Superior temporal gyrus (tissue), 1 donor: ENCODE results near the gene DUOX1.

Experiments
- DNase-seq: peaks from one replicate; pipeline ENCODE4 v3.0.0-alpha.2; 2016; ENCODE audit errors: extremely low spot score

DUOX1 gene

DNA sequence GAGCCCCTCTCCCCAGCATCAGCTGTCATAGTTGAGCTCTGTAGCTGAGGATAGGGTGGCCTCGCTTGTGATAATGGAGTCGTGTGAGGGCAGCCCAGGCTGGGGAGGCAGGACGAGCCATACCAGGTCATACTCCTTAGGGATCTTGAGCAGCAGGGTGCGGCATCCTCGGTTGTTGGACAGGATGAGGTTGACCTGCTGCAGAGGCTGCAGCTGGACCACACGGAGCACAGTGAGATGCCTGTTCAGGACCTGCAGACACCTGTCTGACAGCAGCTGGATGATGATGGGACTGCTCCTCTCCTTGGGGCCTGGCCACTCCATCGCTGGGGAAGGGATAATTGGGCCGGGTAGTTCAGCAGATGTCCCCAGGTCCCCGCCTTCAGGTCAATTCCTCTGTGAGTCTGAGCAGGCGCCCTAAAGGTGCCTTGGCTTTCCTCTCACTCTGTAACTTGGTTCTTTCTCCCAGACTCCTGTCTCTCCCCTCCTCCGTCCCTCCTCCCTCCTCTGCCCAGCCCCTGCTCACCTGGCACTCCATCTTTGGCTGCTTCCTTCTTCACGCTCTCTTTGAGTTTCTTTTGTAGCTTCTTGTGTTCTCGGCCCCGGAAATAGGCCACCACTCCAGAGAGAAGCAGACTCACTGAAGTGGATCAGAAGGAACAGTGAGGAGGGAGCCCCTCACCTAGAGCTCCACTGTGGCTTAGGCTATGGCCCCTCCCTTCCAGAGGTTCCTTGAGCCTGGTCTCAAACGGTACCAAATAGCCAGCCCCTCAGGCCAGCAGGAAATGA lies 23.6 kb upstream of the DUOX1 start:
- DNase-seq, result no peak

DNA sequence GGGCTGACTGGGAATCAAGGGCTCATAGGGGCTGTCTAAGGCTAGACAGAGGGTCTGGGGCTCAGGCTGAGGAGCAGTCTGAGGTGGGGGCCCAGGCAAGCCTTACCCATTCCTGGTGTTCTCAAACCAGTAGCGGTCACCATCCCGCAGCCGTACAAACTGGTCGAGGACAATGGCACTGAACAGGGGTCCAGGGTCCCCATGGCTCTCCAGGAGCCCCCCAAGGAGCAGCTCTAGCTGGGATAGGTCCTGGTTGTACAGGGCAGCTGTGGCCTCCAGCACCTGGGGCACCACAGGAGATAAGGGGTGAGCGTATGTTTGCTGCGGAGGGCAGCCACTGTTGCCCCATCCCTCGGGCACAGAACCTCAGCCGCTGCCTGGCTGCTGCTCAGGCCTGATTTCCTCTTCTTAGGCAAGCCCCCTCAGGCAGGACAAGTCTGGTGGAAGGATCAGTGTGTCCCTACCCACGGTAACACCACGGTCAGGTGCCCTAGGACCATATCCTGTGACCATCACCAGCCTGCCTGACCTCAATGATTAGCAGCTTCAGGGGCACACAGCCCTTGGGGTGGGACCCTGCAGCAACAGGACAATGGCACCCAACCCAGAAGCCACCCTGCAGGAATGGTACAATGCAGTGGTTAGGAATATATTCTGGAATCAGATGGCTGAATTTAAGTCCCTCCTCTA lies 21.7 kb upstream of the DUOX1 start:
- DNase-seq, result no peak

DNA sequence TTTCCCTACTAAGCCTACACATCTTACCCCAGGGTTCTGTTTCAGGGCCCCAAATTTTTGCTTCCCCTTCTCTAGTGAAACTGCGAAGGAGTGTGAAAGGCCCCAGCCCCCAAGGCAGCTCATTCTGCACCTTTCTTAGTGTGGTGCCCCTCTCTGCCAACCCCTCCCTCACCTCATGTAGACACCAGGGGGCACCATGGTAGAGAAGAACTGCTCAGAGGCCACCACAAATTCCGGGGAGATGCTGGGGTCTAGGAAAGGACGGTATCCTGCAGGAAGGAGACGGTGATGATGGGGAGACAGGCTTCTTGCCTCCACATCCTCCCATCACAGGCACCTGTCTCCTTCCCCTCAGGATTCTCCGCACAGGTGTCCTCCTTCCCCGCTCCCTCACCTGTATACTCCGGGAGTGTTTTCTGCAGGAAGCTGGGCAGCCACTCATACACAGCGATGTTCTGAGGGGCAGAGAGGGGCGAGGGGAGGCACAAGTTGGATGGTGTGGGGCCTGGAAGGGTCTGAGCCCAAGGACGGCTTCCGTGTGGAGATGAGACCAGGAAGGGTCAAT lies 19.5 kb upstream of the DUOX1 start:
- DNase-seq, result no peak

DNA sequence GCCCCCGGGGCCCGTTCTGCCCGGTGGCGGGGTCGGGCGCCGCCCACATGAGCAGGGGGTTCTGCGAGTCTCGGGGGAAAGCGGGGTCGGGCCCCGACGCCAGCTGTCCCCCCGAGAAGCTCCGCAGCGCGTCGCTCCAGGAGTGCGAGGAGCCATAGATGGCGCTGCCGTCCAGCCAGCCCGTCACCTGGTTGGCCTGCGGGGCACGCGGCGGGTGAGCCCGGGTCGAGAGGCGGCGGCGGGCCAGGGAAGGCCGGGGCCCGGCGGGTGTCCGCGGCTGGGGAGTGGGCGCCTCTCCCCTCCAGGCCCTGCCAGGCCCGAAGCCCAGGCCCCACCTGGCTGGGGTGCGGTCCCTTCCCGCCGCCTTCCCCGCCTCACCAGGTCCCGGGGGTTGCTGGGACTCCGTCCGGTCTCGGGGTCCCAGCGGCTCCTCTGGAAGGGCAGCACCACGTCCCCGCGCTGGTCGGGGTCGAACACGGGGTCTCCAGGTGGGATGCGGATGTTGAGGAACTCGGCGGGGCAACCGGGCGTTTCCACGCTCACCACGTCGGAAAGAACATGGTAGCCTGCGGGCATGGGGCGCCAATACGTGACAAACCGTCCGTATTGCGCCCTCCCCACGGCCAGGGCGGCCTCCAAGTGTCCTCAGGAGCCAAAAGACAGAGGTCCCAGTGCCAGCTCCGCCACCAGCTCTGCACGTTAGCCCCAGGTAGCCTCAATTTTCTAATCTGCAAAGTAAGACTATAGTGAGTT lies 18.2 kb upstream of the DUOX1 start:
- DNase-seq, result no peak

DNA sequence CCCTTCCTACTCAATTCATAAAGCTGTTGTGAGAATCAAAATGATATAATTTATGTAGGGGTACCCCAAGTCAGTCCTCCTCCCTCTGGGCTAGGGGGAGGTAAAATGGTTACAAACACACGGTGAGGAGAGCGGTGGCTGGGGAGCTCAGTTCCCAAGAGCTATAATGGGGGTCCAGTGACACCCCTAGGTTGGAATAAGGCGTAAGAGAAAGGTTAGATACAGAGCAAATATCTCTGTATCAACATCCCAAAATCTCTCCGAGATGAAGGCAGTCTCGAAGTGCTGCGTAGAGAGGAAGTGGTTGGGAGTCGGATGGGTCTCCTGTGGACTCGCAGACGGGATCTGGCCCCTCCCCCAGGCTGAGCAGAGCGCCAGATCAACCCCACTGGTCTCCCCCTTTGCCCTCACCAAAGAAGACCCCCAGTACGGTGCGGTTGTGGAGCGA lies 17.6 kb upstream of the DUOX1 start:
- DNase-seq, result no peak

DNA sequence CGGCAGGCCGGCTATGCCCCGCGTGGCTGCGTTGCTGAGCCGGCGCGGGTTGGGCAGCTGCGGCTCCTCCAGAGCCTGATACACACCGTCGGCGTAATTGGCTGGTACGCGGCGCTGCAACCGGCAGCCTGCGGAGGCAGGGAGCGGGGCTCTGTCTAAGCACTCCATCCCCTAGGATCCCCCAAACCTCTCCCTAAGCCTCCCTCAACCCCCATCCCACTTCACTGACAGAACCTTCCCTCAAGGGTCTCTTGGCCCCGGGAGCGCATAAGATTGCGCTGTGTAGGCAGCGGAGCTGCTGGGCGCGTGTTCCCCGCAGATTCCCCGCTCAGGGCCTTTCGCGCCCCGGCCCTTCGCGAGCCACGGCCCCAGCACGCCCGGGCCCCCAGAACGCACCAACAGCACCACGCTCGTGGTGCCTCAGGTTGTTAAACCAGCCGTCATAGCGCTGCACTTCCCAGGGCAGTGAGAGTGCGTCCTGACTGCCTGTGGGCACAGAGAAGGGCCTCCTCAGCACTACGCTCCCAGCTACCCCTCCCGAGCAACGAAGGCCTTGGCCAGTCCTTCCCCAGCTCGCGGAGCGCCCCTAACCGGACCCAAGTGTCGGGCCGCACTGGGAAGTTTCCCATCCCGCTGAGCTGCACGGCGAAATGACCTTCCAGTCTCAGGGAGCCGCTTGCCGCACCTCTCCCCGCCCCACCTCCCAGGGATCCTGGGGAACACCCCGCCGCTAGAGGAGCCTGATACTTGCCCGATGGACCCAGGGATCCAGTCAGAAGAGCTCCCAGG lies 17.0 kb upstream of the DUOX1 start:
- no peak for DNase-seq

DNA sequence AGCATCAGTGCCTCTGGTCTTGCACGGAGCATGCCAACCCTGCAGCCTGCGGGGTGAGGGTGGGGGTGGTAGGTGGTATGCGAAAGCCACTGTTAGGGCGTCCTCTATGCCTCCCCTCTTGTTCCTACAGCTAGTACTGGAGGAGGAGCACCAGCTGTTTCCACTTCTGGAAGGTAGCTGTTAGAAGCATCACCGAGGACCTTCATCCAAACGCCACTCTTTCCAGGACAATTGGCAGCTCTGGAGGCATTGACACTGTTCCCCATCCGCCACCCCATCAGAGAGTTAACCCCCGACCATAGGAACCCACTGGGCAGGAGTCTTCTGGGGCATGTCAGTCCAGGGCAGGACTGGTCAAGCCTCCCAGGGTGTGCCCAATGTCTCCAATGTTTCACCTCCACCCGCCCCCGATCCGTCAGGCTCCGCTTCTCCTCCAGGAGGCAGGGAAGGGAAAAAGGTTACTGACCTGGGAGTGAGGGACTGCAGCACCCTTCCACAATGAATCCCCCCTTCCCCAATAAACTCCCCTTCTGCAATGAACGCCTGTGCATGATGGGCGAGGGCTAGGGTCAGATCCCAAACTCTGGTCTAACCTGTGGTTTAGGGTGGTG lies 16.3 kb upstream of the DUOX1 start:
- DNase-seq, result no peak

DNA sequence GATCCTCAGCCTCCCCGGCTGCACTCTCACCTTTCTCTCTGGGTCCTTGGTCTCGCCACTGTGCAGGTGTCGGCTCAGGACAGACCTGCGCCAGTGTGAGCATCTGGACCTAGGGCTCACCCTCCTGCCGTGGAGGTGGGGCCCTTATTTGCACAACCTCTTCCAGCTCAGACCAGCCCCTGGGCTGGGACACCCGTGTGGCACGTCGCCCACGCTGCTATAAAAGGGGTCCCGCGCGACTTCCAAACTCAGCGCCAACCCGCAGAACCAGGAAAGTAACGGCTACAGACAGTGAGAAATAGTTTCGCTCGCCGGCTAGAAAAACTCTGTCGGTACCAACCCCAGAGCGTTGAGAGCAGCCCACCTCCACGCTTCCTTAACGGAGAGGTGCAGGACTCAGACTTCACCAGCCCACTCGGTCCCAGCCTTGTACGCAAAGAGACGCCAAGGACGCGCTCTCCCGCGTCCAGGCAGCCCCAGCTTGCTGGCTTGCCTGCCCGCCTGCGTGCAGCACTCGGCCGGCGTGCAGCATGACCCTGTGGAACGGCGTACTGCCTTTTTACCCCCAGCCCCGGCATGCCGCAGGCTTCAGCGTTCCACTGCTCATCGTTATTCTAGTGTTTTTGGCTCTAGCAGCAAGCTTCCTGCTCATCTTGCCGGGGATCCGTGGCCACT lies 15.6 kb upstream of the DUOX1 start, which contains the start of the genes DUOX2 and DUOXA2:
DUOX2 (minus strand) TSS at position 97 of the 675 bp plus-strand sequence. CDS start 761 bp downstream, outside the sequence.
DUOXA2 (plus strand) TSS at position 251 of the 675 bp plus-strand sequence; CDS start at position 531, 280 bp downstream.
- DNase-seq, result no peak

DNA sequence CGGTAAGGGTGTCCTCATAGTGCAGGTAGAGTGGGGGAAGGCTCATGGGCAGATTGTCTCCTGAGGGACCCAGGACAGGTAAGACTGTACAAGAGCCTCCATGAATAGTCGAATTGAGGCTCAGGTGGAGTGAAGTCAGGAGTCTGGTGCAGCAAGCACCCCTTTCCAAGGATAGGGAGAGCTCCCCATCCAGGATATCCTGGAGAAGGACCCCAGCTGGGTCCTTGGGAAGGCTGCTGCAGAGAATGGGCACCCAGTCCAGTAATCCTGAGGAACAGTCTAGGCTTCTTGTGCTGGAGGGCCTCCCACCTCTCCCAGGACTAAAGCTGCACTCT lies 15.1 kb upstream of the DUOX1 start:
- DNase-seq, result no peak

DNA sequence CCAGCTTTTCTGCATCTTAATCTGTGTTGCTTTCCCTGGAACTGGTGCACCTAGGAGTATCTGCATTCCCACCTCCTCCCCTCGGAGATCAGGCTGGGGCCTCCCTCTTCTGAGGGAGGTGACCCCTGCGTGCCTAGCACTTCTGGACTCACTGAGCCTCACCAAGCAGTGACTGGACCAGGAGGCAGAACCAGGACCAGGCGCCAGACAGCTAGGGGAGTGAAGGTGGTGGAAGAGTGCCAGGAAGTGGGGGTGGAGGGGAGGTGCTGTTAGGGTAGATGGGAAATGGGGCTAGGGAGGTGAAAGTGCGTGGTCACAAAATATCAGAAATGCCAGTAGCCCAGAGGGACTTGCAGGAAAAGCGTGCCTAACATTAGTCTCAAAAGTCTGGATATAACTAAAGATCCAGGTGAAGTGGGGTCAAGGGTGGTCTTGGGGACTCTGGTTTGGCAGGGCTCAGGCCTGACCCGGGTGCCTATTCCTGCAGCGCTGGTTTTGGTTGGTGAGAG lies 14.4 kb upstream of the DUOX1 start:
- DNase-seq, result no peak

DNA sequence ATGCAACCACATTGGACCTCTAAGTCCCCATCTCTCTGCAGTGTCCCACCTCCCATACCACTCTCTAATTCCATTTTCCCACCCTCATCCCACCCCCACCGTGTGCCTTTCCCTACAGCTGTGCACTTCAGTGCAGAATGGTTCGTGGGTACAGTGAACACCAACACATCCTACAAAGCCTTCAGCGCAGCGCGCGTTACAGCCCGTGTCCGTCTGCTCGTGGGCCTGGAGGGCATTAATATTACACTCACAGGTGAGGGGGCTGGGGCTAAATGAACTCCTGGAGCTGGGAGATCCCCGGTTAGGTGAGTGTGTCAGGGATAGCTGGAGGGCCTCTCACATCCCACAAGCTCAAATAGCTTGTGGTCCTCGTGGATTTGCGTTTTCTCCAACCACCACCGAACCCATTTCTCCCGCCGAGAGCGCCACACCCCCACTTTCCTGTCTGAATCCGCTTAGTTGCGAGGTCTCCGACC lies 13.8 kb upstream of the DUOX1 start:
- DNase-seq, result no peak

DNA sequence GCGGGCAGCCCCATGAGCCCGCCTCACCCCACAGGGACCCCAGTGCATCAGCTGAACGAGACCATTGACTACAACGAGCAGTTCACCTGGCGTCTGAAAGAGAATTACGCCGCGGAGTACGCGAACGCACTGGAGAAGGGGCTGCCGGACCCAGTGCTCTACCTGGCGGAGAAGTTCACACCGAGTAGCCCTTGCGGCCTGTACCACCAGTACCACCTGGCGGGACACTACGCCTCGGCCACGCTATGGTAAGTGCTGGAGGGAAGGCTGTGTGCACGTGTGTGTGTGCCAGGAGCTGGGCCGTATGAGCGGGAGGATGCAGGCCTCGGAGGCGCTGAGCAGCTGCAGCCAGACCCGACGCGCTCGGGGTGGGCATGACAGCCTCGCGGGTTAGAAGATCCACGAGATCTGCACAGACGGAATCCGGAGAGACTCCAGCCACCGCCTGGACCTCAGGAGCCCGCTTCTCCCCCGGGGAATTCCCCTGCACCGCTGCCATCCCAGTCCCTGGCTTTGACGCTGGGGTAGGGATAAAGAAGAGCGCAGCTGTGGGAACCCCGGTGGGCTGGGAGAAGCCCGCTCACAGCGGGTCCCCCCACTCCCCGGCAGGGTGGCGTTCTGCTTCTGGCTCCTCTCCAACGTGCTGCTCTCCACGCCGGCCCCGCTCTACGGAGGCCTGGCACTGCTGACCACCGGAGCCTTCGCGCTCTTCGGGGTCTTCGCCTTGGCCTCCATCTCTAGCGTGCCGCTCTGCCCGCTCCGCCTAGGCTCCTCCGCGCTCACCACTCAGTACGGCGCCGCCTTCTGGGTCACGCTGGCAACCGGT lies 13.1 kb upstream of the DUOX1 start:
- DNase-seq, result no peak

DNA sequence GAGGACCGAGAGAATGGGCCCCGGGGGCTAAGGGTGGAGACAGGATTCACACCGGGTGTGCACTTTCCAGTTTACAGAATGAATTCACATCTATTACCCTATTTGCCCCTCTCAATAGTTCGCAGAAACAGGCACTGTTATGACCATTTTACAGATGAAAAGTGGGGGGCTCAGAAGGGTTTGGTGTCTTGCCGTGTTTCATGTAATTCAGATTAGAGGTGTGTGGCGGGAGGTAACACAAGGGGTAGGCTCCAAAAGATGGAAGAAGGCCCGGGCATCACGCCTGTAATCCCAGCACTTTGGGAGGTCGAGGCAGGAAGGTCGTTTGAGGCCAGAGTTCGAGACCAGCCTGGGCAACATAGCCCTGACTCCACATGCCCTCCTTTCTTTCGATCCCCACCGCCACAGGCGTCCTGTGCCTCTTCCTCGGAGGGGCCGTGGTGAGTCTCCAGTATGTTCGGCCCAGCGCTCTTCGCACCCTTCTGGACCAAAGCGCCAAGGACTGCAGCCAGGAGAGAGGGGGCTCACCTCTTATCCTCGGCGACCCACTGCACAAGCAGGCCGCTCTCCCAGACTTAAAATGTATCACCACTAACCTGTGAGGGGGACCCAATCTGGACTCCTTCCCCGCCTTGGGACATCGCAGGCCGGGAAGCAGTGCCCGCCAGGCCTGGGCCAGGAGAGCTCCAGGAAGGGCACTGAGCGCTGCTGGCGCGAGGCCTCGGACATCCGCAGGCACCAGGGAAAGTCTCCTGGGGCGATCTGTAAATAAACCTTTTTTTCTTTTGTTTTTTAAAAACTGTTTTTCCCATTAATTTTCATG lies 12.3 kb upstream of the DUOX1 start:
- no peak for DNase-seq

DNA sequence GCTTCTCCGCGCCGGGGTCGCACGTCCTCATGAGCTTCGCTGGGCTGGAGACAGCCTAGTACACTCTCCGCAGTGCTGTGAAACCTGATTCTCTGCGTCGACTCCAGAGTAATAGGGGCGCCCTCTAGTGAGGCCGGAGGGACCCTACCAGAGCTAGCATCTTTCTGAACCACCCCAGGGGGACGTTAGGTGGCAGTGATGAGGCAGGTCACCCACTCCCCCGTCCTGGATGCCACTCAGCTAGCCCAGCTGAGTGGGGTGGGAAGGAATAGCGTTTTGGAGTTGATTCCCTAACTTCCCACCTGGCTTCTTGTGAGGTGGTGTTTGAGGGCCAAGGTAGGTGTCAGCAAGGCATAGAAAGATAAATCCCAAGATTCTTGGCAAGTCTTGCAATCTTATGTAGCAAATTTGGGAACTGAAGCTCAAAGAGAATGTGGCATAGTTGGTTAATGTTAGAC lies 11.6 kb upstream of the DUOX1 start:
- peak; percentile 97 for DNase-seq

DNA sequence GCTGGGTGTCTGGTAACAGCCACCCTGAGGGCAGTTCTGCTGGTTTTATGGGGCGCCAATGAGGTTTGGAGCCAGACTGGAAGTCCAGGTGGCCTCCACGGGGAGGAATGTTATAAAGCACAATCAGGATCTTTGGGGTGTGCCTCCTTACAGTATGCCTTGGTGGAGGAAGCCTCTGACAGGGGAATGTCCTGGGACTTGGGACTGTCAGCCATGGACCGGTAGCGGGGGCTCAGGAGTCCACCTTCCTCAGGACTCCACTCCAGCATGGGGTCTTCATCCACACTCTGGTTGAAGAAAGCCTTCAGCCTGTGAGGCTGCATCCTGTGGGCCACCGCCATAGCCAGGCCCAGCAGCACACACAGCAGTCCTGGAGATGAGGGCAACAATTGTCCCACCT lies 10.8 kb upstream of the DUOX1 start:
- DNase-seq, result no peak

DNA sequence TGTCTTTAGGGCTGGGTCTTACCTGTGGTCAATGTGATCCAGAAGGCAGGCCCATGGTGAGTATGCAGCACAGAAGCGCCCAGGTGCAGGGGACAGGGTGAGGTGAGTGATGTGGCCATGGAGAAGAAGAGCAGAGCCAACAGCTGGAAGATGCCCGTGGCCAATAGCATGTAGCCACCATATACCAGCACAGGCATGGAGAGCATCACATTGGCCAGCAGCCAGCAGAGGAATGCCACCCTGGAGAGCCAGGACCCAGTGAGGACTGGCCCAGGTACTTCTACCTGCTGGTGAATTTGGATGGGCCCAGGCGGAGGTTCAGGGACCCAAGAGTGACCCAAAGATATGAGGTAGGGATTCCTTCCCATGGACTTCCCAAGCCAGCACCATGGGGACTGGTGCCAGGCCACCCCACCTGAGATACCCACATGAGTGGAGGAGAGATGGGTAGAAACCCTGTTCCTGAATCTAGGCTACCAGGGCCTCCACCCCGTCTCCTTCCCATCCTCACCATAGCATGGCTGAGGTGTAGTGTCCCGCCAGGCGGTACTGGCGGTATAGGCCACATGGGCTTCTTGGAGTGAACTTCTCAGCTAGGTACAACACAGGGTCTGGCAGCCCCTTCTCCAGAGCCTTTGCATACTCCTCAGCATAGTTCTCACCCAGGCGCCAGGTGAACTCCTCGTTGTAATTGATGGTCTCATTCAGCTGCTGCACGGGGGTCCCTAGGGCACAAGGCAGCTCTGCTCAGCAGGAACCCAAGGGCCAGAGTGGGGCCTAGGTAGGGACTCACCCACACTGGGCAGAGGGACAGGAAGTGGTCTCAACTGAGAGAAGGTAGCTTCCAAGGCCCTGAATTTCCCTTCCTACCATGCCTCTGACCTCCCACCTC lies 9.5 kb upstream of the DUOX1 start:
- DNase-seq, result no peak

DNA sequence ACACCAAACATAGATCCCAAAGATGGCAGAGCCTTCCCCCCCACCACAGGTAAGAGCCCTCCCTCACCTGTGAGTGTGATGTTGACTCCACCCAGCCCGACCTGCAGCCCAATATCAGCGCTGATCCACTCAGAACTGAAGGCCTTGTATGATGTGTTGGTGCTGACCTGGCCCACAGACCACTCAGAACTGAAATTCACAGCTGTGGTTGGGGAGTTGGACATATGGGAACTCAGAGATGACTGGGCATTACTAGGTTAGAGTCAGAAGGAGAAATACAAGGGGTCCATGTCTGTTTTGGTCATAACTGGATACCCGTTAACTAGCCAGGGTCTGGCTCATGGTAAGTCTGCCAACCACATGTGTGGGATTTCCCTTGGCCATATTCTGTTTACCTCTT lies 8.8 kb upstream of the DUOX1 start:
- DNase-seq, result no peak
